Neural cell (in vitro differentiated cells): ENCODE results near the gene C12orf75. TPM values are rescaled to one million over a fixed set of nuclear protein-coding genes. Genes with fewer than 3 reads are reported as not detected.

Source experiments
- H2AFZ ChIP-seq: fragments of 200-600, 300-800 bp; sonication (generic), shearing (Covaris generic); 2 replicates; pipeline ENCODE4 v1.6.0; 2014; ENCODE audit warnings: low read depth, mild to moderate bottlenecking, antibody characterized with exemption, low read length, moderate library complexity
- H3F3A ChIP-seq: fragments of 200-600 bp; shearing (Covaris generic); 2 replicates; pipeline ENCODE4 v1.6.1; 2016; ENCODE audit warnings: mild to moderate bottlenecking, moderate library complexity, mixed read lengths, antibody characterized with exemption, low read length; ENCODE audit not compliant: insufficient read depth, poor library complexity, severe bottlenecking
- H3K27ac ChIP-seq: fragments of 200-600, 300-800 bp; sonication (generic), shearing (Covaris generic); 2 replicates; pipeline ENCODE4 v1.5.1; 2014; ENCODE audit warnings: mild to moderate bottlenecking, low read length, moderate library complexity
- H3K27me3 ChIP-seq: fragments of 300-800, 200-600 bp; sonication (generic), shearing (Covaris generic); 2 replicates; pipeline ENCODE4 v1.6.0; 2014; ENCODE audit warnings: mild to moderate bottlenecking, low read depth, low read length, moderate library complexity; ENCODE audit not compliant: insufficient read depth
- H3K36me3 ChIP-seq: fragments of 300-800, 200-600 bp; sonication (generic), shearing (Covaris generic); 2 replicates; pipeline ENCODE4 v1.5.1; 2014; ENCODE audit warnings: mild to moderate bottlenecking, antibody characterized with exemption, low read length, moderate library complexity; ENCODE audit not compliant: insufficient read depth
- H3K4me2 ChIP-seq: fragments of 300-800, 200-600 bp; sonication (generic), shearing (Covaris generic); 2 replicates; pipeline ENCODE4 v1.6.0; 2014; ENCODE audit warnings: mild to moderate bottlenecking, low read length
- H3K4me3 ChIP-seq: fragments of 300-800, 200-600 bp; sonication (generic), shearing (Covaris generic); 2 replicates; pipeline ENCODE4 v1.5.1; 2014; ENCODE audit warnings: mild to moderate bottlenecking, low read length, moderate library complexity
- H3K79me2 ChIP-seq: fragments of 200-600 bp; shearing (Covaris generic); replicated peaks from 2 replicates; pipeline ENCODE4 v1.6.0; 2014; ENCODE audit warnings: mild to moderate bottlenecking, low read length, moderate library complexity; ENCODE audit not compliant: insufficient read depth
- H3K9ac ChIP-seq: fragments of 300-800, 200-600 bp; sonication (generic), shearing (Covaris generic); 2 replicates; pipeline ENCODE4 v1.6.1; 2016; ENCODE audit warnings: mild to moderate bottlenecking, low read length, mixed read lengths
- H3K9me2 ChIP-seq: fragments of 200-600 bp; shearing (Covaris generic); 2 replicates; pipeline ENCODE4 v1.6.1; 2016; ENCODE audit warnings: mild to moderate bottlenecking, low read length, mixed read lengths; ENCODE audit not compliant: insufficient read depth
- H3K9me3 ChIP-seq: fragments of 200-600, 300-800 bp; sonication (generic), shearing (Covaris generic); 2 replicates; pipeline ENCODE4 v1.6.1; 2016; ENCODE audit warnings: mild to moderate bottlenecking, mixed run types, low read length, moderate library complexity, mixed read lengths
- H4K20me1 ChIP-seq: fragments of 200-600 bp; shearing (Covaris generic); 2 replicates; pipeline ENCODE4 v1.6.1; 2016; ENCODE audit warnings: mild to moderate bottlenecking, mixed run types; ENCODE audit not compliant: insufficient read depth
- EP300 ChIP-seq: fragments of 450-650 bp; conservative IDR thresholded peaks from 2 replicates; pipeline ENCODE4 v1.6.1; 2014; ENCODE audit warnings: antibody characterized with exemption, mild to moderate bottlenecking, moderate library complexity; ENCODE audit not compliant: poor library complexity, severe bottlenecking
- EZH2 ChIP-seq: fragments of 200-600, 300-800 bp; shearing (Covaris generic), sonication (generic); IDR thresholded peaks from 2 replicates; pipeline ENCODE4 v1.6.1; 2014; ENCODE audit warnings: antibody characterized with exemption, low read length, borderline replicate concordance, mild to moderate bottlenecking; ENCODE audit not compliant: insufficient read depth, poor library complexity, severe bottlenecking
- MXI1 ChIP-seq: fragments of 450-650 bp; conservative IDR thresholded peaks from 2 replicates; pipeline ENCODE4 v1.6.1; 2014; ENCODE audit warnings: antibody characterized with exemption, mild to moderate bottlenecking; ENCODE audit not compliant: poor library complexity, severe bottlenecking
- POLR2AphosphoS5 ChIP-seq: IDR thresholded peaks from 2 replicates; pipeline ENCODE4 v1.6.1; 2012
- RAD21 ChIP-seq: fragments of 450-650 bp; conservative IDR thresholded peaks from 2 replicates; pipeline ENCODE4 v1.6.1; 2014; ENCODE audit warnings: antibody characterized with exemption, mild to moderate bottlenecking, moderate library complexity
- REST ChIP-seq: IDR thresholded peaks from 2 replicates; pipeline ENCODE4 v1.6.1; 2012; ENCODE audit warnings: borderline replicate concordance
- SMC3 ChIP-seq: fragments of 450-650 bp; conservative IDR thresholded peaks from 2 replicates; pipeline ENCODE4 v1.6.1; 2014; ENCODE audit warnings: antibody characterized with exemption, mild to moderate bottlenecking, moderate library complexity; ENCODE audit not compliant: poor library complexity
- TAF1 ChIP-seq: IDR thresholded peaks from 2 replicates; pipeline ENCODE4 v1.6.1; 2012; ENCODE audit warnings: low read depth
- polyA plus RNA-seq: library from polyadenylated mRNA; depleted of rRNA; stranded (reverse); fragments of >200 nt; gene quantifications from 2 replicates; pipeline ENCODE4 v1.2.3, GENCODE V29; 2014
- TF ChIP-seq, protein P1 (sequence below): fragments of 450-650 bp; IDR thresholded peaks from 2 replicates; pipeline ENCODE4 v1.5.1; 2014; ENCODE audit warnings: antibody characterized with exemption, mild to moderate bottlenecking, moderate library complexity; ENCODE audit not compliant: poor library complexity, severe bottlenecking

C12orf75 gene
- polyA plus RNA-seq, 1 donor from 2014 or later, result 25.2 TPM

DNA sequence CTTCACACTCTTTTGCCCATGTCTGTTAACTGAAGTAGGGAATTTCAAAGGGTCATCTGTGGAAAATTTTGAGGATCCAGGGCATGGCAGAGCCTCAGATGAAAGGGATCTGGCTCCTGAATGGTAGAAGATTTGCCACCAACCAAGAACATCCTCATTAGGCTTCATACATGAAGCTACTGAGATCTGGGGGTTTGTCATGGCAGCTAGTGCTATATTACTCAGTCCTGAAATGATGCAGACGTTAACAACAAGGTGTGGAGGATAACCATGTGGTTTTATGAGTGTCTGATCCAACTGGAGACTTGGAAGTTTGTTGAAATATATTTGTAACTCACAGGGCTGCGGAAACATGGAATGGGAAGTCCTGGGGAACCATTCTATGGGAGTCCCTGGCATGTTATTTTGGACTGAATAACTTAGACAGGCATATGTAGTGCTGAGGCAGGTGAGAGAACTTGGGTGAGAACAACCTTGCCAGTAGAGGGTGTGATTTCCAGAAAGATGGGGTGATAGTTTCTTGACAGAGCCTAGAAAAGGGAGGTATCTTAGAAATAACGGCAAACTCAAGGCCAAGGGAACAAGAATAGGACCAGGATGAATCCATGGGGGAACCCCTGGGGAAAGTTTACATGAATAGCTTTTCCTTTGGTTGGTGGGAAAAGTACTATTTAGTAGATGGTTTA is 42.0 kb upstream of the C12orf75 start:
- no peak overlapping the region for H3K4me3 ChIP-seq
- no peaks in the 10 kb centered on the region for H3K9me2 ChIP-seq
- H3K9me3 ChIP-seq, result no peaks in the 10 kb centered on the region
- no peaks in the 10 kb centered on the region for H4K20me1 ChIP-seq
- H3F3A ChIP-seq, result no peaks in the 10 kb centered on the region
- no peaks in the 10 kb centered on the region for H3K79me2 ChIP-seq
- H3K36me3 ChIP-seq, result no peaks in the 10 kb centered on the region
- H3K27me3 ChIP-seq, result no peaks in the 10 kb centered on the region
- H3K27ac ChIP-seq, result no peak overlapping the region
- TF ChIP-seq SMC3 (no peak), TAF1 (no peak), POLR2AphosphoS5 (no peak), EZH2 (no peak), REST (no peak), RAD21 (no peak), MXI1 (no peak), EP300 (no peak)
- TF ChIP-seq, protein P1, sequence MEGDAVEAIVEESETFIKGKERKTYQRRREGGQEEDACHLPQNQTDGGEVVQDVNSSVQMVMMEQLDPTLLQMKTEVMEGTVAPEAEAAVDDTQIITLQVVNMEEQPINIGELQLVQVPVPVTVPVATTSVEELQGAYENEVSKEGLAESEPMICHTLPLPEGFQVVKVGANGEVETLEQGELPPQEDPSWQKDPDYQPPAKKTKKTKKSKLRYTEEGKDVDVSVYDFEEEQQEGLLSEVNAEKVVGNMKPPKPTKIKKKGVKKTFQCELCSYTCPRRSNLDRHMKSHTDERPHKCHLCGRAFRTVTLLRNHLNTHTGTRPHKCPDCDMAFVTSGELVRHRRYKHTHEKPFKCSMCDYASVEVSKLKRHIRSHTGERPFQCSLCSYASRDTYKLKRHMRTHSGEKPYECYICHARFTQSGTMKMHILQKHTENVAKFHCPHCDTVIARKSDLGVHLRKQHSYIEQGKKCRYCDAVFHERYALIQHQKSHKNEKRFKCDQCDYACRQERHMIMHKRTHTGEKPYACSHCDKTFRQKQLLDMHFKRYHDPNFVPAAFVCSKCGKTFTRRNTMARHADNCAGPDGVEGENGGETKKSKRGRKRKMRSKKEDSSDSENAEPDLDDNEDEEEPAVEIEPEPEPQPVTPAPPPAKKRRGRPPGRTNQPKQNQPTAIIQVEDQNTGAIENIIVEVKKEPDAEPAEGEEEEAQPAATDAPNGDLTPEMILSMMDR, result no peak
- H3K9ac ChIP-seq, result no peak overlapping the region
- no peak overlapping the region for H3K4me2 ChIP-seq
- no peak overlapping the region for H2AFZ ChIP-seq

GRCh38 chr12:105289114-105289904 is 41.2 kb upstream of the C12orf75 start:
- Histone ChIP-seq H3K9ac (no peak overlapping the region), H3K36me3 (no peaks in the 10 kb centered on the region), H3K4me2 (no peak overlapping the region), H3K27ac (no peak overlapping the region), H2AFZ (no peak overlapping the region), H3F3A (no peaks in the 10 kb centered on the region), H3K4me3 (no peak overlapping the region), H3K9me2 (no peaks in the 10 kb centered on the region), H3K27me3 (no peaks in the 10 kb centered on the region), H3K79me2 (no peaks in the 10 kb centered on the region), H3K9me3 (no peaks in the 10 kb centered on the region), H4K20me1 (no peaks in the 10 kb centered on the region)
- TF ChIP-seq REST (no peak), POLR2AphosphoS5 (no peak), SMC3 (no peak), TAF1 (no peak), RAD21 (no peak), MXI1 (no peak)
